ENCODE data around the gene GAR1.

Gene GAR1

GRCh38 chr4:109826719-109827118 is 11.2 kb downstream of the GAR1 start (continued):
- no peak for TF ChIP-seq ZNF449 (tag by site-specific recombination; IDR thresholded peaks at IDR 0.05)
- TF ChIP-seq ZNF366 (tag by site-specific recombination; conservative IDR thresholded peaks at IDR 0.05): no peak
- TF ChIP-seq ZSCAN5A (tag by site-specific recombination; IDR thresholded peaks at IDR 0.05): no peak
- TF ChIP-seq, protein P1, sequence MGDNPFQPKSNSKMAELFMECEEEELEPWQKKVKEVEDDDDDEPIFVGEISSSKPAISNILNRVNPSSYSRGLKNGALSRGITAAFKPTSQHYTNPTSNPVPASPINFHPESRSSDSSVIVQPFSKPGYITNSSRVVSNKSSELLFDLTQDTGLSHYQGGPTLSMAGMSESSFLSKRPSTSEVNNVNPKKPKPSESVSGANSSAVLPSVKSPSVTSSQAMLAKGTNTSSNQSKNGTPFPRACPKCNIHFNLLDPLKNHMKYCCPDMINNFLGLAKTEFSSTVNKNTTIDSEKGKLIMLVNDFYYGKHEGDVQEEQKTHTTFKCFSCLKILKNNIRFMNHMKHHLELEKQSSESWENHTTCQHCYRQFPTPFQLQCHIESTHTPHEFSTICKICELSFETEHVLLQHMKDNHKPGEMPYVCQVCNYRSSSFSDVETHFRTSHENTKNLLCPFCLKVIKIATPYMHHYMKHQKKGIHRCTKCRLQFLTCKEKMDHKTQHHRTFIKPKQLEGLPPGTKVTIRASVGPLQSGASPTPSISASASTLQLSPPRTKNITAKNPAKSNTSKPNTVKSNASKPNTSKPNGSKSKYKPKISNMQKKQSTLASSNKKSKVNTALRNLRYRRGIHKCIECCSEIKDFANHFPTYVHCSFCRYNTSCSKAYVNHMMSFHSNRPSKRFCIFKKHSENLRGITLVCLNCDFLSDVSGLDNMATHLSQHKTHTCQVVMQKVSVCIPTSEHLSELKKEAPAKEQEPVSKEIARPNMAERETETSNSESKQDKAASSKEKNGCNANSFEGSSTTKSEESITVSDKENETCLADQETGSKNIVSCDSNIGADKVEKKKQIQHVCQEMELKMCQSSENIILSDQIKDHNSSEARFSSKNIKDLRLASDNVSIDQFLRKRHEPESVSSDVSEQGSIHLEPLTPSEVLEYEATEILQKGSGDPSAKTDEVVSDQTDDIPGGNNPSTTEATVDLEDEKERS (tag by site-specific recombination; IDR thresholded peaks at IDR 0.05): no peak

GRCh38 chr4:109827672-109828071 is 12.1 kb downstream of the GAR1 start, which contains the start of gene RRH:
TSS of gene RRH (plus strand) at chr4:109827972. CDS start at chr4:109828028, 56 bp downstream.
- CTCF ChIA-PET: interaction anchor here (0.6 to 1.7 kb wide), 4 partner anchors 12 to 124 kb away, joined by 3 to 7 read pairs (median 4); partner anchors contain the start of gene GAR1
- peaks cover 11 to 23% of the 10 kb centered on the region in 2 experiments; a peak in 2 of 3 replicates for H3K36me3 ChIP-seq (ENCODE audit: control insufficient read depth in 2 of 2, insufficient read depth in 1 of 2, low read length in 2 of 2)
- TF ChIP-seq SCRT1 (tag by site-specific recombination; IDR thresholded peaks at IDR 0.05; ENCODE audit: borderline replicate concordance): no peak
- TF ChIP-seq ZNF544 (tag by site-specific recombination; IDR thresholded peaks at IDR 0.05): no peak
- TF ChIP-seq PBX3 (CRISPR knock-in tag; IDR thresholded peaks at IDR 0.05): no peak
- no peak for TF ChIP-seq SP7 (tag by site-specific recombination; IDR thresholded peaks at IDR 0.05)
- TF ChIP-seq ZNF169 (tag by site-specific recombination; IDR thresholded peaks at IDR 0.05): no peak
- TF ChIP-seq, protein P2, sequence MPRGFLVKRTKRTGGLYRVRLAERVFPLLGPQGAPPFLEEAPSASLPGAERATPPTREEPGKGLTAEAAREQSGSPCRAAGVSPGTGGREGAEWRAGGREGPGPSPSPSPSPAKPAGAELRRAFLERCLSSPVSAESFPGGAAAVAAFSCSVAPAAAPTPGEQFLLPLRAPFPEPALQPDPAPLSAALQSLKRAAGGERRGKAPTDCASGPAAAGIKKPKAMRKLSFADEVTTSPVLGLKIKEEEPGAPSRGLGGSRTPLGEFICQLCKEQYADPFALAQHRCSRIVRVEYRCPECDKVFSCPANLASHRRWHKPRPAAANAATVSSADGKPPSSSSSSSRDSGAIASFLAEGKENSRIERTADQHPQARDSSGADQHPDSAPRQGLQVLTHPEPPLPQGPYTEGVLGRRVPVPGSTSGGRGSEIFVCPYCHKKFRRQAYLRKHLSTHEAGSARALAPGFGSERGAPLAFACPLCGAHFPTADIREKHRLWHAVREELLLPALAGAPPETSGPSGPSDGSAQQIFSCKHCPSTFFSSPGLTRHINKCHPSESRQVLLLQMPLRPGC (tag by site-specific recombination; IDR thresholded peaks at IDR 0.05): no peak
- TF ChIP-seq TSHZ1 (tag by site-specific recombination; IDR thresholded peaks at IDR 0.05; ENCODE audit: borderline replicate concordance): no peak
- no peak for TF ChIP-seq HOXC10 (CRISPR knock-in tag; IDR thresholded peaks at IDR 0.05)
- TF ChIP-seq HOXD13 (CRISPR knock-in tag; IDR thresholded peaks at IDR 0.05; ENCODE audit: borderline replicate concordance): no peak
- TF ChIP-seq, protein P3, sequence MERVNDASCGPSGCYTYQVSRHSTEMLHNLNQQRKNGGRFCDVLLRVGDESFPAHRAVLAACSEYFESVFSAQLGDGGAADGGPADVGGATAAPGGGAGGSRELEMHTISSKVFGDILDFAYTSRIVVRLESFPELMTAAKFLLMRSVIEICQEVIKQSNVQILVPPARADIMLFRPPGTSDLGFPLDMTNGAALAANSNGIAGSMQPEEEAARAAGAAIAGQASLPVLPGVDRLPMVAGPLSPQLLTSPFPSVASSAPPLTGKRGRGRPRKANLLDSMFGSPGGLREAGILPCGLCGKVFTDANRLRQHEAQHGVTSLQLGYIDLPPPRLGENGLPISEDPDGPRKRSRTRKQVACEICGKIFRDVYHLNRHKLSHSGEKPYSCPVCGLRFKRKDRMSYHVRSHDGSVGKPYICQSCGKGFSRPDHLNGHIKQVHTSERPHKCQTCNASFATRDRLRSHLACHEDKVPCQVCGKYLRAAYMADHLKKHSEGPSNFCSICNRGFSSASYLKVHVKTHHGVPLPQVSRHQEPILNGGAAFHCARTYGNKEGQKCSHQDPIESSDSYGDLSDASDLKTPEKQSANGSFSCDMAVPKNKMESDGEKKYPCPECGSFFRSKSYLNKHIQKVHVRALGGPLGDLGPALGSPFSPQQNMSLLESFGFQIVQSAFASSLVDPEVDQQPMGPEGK (tag by site-specific recombination; IDR thresholded peaks at IDR 0.05): no peak
- no peak for TF ChIP-seq ZNF133 (tag by site-specific recombination; IDR thresholded peaks at IDR 0.05)
- TF ChIP-seq ZBTB17 (tag by site-specific recombination; IDR thresholded peaks at IDR 0.05): no peak
- TF ChIP-seq ZNF341 (tag by site-specific recombination; IDR thresholded peaks at IDR 0.05; ENCODE audit: low read depth): no peak
- no peak for TF ChIP-seq ZNF837 (tag by site-specific recombination; IDR thresholded peaks at IDR 0.05)
- no peak for TF ChIP-seq YY1 (tag by site-specific recombination; IDR thresholded peaks at IDR 0.05)
- TF ChIP-seq ZNF112 (tag by site-specific recombination; IDR thresholded peaks at IDR 0.05): no peak
- TF ChIP-seq ZNF571 (tag by site-specific recombination; IDR thresholded peaks at IDR 0.05): no peak
- TF ChIP-seq ZFHX2 (tag by site-specific recombination; conservative IDR thresholded peaks at IDR 0.05): no peak
- no peak for TF ChIP-seq KLF1 (tag by site-specific recombination; IDR thresholded peaks at IDR 0.05)

More at GRCh38 chr4:109827672-109828071, 12.1 kb downstream of the GAR1 start, which contains the start of gene RRH:
- POLR2A ChIA-PET: no interaction called here
- no peaks in the 10 kb centered on the region for H3K4me1 ChIP-seq (ENCODE audit: control insufficient read depth, insufficient read depth, low read length)
- H3K4me3 ChIP-seq (ENCODE audit: low read depth, low read length): no peak within 1 kb of the TSS
- H3K9me3 ChIP-seq (ENCODE audit: control insufficient read depth, insufficient read depth, low read depth, low read length): no peaks in the 10 kb centered on the region
- no peak within 1 kb of the TSS for H3K27ac ChIP-seq (ENCODE audit: extremely low read depth, low read depth, low read length)
